Upper lobe of right lung (tissue), 1 donor: Measurements from ENCODE around the gene TBX15. TPM values are rescaled to one million over a fixed set of nuclear protein-coding genes. Genes with fewer than 3 reads are reported as not detected.

ENCODE experiments used
- ATAC-seq: fragments of 200-7000 bp; cut with Tn5 transposase; one replicate; pipeline ENCODE4 v1.9.1; 2020; ENCODE audit warnings: mild to moderate bottlenecking, moderate library complexity
- DNase-seq: peaks from one replicate; pipeline ENCODE4 v3.0.0-alpha.2; 2020
- H3K27ac ChIP-seq: fragments of 200-600 bp; one replicate; pipeline ENCODE4 v1.8.0; 2022
- H3K27me3 ChIP-seq: fragments of 200-600 bp; one replicate; pipeline ENCODE4 v1.8.0; 2022; ENCODE audit warnings: mild to moderate bottlenecking
- H3K36me3 ChIP-seq: fragments of 200-600 bp; one replicate; pipeline ENCODE4 v1.8.0; 2022
- H3K4me1 ChIP-seq: fragments of 200-600 bp; one replicate; pipeline ENCODE4 v1.8.0; 2022
- H3K4me3 ChIP-seq: fragments of 200-600 bp; one replicate; pipeline ENCODE4 v1.8.0; 2022; ENCODE audit warnings: mild to moderate bottlenecking
- H3K9me3 ChIP-seq: fragments of 200-600 bp; one replicate; pipeline ENCODE4 v1.8.0; 2022
- intact Hi-C: fragments of 100-400 bp; cut with DNase I; formaldehyde crosslinking; loops from one replicate; pipeline ENCODE4 v1.11.0; 2022
- total RNA-seq: library from RNA; stranded (reverse); fragmentation: NEBNext Ultra II Directional; extraction: Animal tissue kit (Norgen Biotek cat#: 25700); gene quantifications from one replicate; pipeline ENCODE4 v1.2.1, GENCODE V29; 2021
- TF ChIP-seq, protein P1 (sequence below): fragments of 200-600 bp; IDR thresholded peaks from one replicate; pipeline ENCODE4 v1.8.0; 2022; ENCODE audit warnings: antibody characterized with exemption
- donor health status: DM: no; HTN: yes; CAD: no; lungs with severe emphysema.

TBX15 gene
- total RNA-seq, 1 donor from 2014 or later, result 0.64 TPM

DNA sequence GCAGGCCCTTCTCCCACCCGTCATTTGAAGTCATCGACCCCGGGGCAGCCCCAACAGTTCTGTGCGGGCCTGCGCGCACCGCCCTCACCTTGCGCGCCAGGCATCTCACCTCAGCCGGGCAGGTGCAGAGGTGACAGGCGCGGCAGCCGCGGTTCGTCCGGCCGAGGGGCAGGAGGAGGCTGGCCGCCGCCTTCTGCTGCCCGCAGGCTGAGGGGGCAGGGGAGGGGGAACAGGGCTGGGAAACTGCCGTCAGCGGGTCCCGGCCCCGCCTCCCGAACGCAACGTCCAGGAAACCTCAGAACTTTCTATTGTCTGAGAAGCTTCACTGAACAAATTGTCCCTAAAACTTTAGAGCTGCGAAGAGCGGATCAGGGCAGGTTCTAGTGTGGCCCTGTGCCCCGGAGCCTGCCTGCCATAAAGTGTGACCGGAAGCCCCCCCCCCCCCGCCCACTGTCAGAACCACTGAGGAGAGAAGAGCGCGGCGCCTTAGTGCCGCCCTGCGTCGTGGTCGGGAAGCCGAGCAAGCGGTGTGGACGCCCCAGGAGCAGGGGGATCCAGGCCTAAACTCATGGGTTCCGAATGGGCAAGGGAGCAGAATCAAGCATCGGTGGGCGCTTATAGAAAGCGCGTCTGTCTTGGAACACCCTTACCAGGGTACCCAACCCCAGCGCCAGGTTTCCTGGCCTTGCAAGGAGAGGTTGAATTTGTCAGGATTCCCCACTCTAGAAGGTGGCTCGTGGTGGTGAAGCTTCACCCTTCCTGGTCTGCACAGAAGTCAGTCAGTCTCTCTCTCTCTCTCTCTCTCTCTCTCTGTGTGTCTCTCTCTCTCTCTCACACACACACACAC, 13.3 kb upstream of the TBX15 start:
- H3K27me3 ChIP-seq, result peaks cover 96% of the 10 kb centered on the region
- H3K9me3 ChIP-seq, result no peaks in the 10 kb centered on the region
- peak; percentile 27 for ATAC-seq
- no peaks in the 10 kb centered on the region for H3K36me3 ChIP-seq
- H3K27ac ChIP-seq, result no peak overlapping the region
- H3K4me3 ChIP-seq, result no peak overlapping the region
- no peak for DNase-seq
- TF ChIP-seq, protein P1, sequence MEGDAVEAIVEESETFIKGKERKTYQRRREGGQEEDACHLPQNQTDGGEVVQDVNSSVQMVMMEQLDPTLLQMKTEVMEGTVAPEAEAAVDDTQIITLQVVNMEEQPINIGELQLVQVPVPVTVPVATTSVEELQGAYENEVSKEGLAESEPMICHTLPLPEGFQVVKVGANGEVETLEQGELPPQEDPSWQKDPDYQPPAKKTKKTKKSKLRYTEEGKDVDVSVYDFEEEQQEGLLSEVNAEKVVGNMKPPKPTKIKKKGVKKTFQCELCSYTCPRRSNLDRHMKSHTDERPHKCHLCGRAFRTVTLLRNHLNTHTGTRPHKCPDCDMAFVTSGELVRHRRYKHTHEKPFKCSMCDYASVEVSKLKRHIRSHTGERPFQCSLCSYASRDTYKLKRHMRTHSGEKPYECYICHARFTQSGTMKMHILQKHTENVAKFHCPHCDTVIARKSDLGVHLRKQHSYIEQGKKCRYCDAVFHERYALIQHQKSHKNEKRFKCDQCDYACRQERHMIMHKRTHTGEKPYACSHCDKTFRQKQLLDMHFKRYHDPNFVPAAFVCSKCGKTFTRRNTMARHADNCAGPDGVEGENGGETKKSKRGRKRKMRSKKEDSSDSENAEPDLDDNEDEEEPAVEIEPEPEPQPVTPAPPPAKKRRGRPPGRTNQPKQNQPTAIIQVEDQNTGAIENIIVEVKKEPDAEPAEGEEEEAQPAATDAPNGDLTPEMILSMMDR, result no peak
- intact Hi-C loops, result no loop called here
- H3K4me1 ChIP-seq, result peaks cover 12% of the 10 kb centered on the region

GRCh38 chr1:119000371-119001180, 12.4 kb upstream of the TBX15 start:
- ATAC-seq (no peak), DNase-seq (no peak)
- Histone ChIP-seq H3K27me3 (peaks cover 96% of the 10 kb centered on the region), H3K36me3 (no peaks in the 10 kb centered on the region), H3K4me3 (no peak overlapping the region), H3K9me3 (no peaks in the 10 kb centered on the region), H3K27ac (no peak overlapping the region), H3K4me1 (peaks cover 12% of the 10 kb centered on the region)
- intact Hi-C loops, result no loop called here
- TF ChIP-seq, protein P1, result no peak

DNA sequence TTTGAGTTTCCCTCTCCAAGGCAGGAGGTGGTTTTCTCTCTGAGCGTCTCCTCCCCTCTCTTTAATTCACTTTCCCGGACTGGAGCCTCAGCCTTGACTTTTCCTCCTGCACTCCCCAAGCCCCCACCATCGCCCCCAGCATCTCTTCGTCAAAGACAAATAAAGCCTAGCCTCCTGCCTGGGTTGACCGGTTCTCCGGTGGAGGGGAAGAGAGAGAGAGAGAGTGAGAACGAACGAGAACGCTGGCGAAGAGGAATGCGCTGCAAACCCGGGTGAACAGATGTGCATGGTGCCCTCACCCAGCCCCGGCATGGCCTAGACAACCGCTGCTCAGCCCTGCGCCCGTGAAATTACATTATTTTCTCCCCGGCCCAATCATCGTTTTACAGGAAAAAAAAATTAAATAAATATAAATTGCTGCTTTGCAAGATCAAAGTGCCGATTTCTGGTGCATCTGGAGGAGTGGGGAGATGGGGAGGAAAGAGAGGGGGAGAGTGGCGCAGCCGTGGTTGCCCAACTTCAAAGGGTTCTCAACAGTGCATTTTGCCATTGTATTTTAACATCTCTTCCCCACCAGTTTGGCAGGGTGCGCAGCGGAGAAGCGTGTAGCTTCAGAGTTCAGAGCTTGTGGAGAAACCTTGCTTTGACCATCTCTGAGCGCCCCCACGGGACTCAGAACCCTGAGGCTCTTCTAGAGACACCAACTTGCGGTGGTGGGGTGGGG, 11.4 kb upstream of the TBX15 start:
- ATAC-seq (no peak), DNase-seq (no peak)

GRCh38 chr1:118998171-118998570, 10.0 kb upstream of the TBX15 start:
- no peak overlapping the region for H3K27ac ChIP-seq
- H3K9me3 ChIP-seq, result no peaks in the 10 kb centered on the region
- intact Hi-C loops, result no loop called here
- DNase-seq, result no peak
- TF ChIP-seq, protein P1, result no peak
- no peaks in the 10 kb centered on the region for H3K36me3 ChIP-seq
- H3K27me3 ChIP-seq, result peaks cover 97% of the 10 kb centered on the region
- peaks cover 12% of the 10 kb centered on the region for H3K4me1 ChIP-seq
- no peak for ATAC-seq
- no peak overlapping the region for H3K4me3 ChIP-seq

More for the DNA sequence above, 11.4 kb upstream of the TBX15 start:
- no peak overlapping the region for H3K27ac ChIP-seq
- peaks cover 96% of the 10 kb centered on the region for H3K27me3 ChIP-seq
- H3K4me3 ChIP-seq, result no peak overlapping the region
- TF ChIP-seq, protein P1, result no peak
- intact Hi-C loops, result no loop called here
- H3K36me3 ChIP-seq, result no peaks in the 10 kb centered on the region
- H3K9me3 ChIP-seq, result no peaks in the 10 kb centered on the region
- H3K4me1 ChIP-seq, result peaks cover 12% of the 10 kb centered on the region

DNA sequence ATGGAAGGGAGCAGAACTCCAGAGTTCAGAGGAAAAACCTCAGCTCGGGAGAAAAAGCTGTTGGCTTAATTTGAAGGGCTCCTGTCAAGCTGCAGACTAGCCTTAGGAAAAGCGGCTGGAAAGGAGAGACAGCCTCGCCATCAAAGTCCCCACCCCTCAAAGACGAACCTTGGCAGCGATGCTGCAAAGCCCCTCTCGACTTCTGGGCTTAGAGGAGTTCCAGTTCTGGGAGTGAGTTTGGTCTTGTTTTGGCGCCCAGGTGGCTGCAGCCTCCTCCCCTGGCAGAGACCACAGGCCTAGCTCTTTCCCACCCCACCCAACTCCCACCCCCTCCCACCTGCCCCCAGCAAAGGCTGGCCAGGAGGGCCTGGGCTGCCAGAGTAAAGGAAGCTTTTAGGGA, 9.1 kb upstream of the TBX15 start:
- peaks cover 97% of the 10 kb centered on the region for H3K27me3 ChIP-seq
- no peaks in the 10 kb centered on the region for H3K9me3 ChIP-seq
- TF ChIP-seq, protein P1, result no peak
- H3K27ac ChIP-seq, result no peak overlapping the region
- no peak overlapping the region for H3K4me3 ChIP-seq
- DNase-seq, result no peak
- no peak for ATAC-seq
- intact Hi-C loops, result no loop called here
- no peaks in the 10 kb centered on the region for H3K36me3 ChIP-seq
- peaks cover 10% of the 10 kb centered on the region for H3K4me1 ChIP-seq
